Gastrocnemius medialis (tissue), 4 donors: ENCODE results near the gene KHK. TPM values are rescaled to one million over a fixed set of nuclear protein-coding genes. Genes with fewer than 3 reads are reported as not detected.

ENCODE experiments used
- ATAC-seq, 2 donors: fragments of 150-250 bp; one replicate each; pipeline ENCODE4 v1.9.1; 2016
- DNase-seq, 2 donors: peaks; one replicate each; pipeline ENCODE4 v3.0.0-alpha.2; 2019
- H3K27ac ChIP-seq, 4 donors: fragments of 200-600 bp; sonication (generic); 1 replicate in 1 of 4; 2 replicates in 3 of 4; pipeline ENCODE4 v1.5.1; 2016 to 2018; ENCODE audit warnings: mild to moderate bottlenecking in 2 of 4, moderate library complexity in 1 of 4
- H3K27me3 ChIP-seq, 3 donors: fragments of 200-600 bp; sonication (generic) in 2 of 3; 1 replicate in 1 of 3; 2 replicates in 2 of 3; pipeline versions ENCODE4 v1.5.1 to v1.6.0; 2016 to 2019; ENCODE audit warnings: mild to moderate bottlenecking in 1 of 3, moderate library complexity in 1 of 3
- H3K36me3 ChIP-seq, 2 donors: fragments of 200-600 bp; sonication (generic) in 1 of 2; one replicate each; pipeline ENCODE4 v1.5.1; 2017 to 2018
- H3K4me1 ChIP-seq, 2 donors: fragments of 200-600 bp; sonication (generic) in 1 of 2; one replicate each; pipeline ENCODE4 v1.5.1; 2016 to 2017; ENCODE audit warnings: mild to moderate bottlenecking in 2 of 2
- H3K4me3 ChIP-seq, 4 donors: fragments of 200-600 bp; sonication (generic) in 3 of 4; 1 replicate in 1 of 4; 2 replicates in 3 of 4; pipeline ENCODE4 v1.5.1; 2016 to 2019; ENCODE audit warnings: mild to moderate bottlenecking in 2 of 4
- H3K9me3 ChIP-seq, 3 donors: fragments of 200-600 bp; sonication (generic) in 2 of 3; 1 replicate in 1 of 3; 2 replicates in 2 of 3; pipeline ENCODE4 v1.5.1; 2016 to 2019
- POLR2A ChIP-seq, 2 donors: fragments of 450-650 bp; IDR thresholded peaks; one replicate each; pipeline ENCODE4 v1.6.1; 2017; ENCODE audit warnings: antibody characterized with exemption in 2 of 2, mild to moderate bottlenecking in 2 of 2, moderate library complexity in 2 of 2
- in situ Hi-C, 4 donors: fragments of 200-750 bp; cut with MboI; loops; one replicate each; pipeline versions ENCODE4 v1.15.0 to v1.8.0; 2017; ENCODE audit warnings: low sequenced_read_pairs in 4 of 4
- intact Hi-C: fragments of 100-400 bp; cut with DNase I; formaldehyde crosslinking; loops from one replicate; pipeline ENCODE4 v1.15.1; 2023; ENCODE audit warnings: low total_unique reads
- total RNA-seq, 4 donors: library from RNA; depleted of rRNA; stranded (reverse); fragments of >200 nt; gene quantifications; one replicate each; pipeline versions ENCODE4 v1.1.0 to v1.2.3, GENCODE V29; 2016
- TF ChIP-seq, protein P1 (sequence below), 5 experiments: fragments of 450-650 bp in 3 of 5; fragments of 200-600 bp in 2 of 5; sonication (generic) in 2 of 5; IDR thresholded peaks in 4 of 5; conservative IDR thresholded peaks in 1 of 5; 1 replicate in 4 of 5; 2 replicates in 1 of 5; pipeline ENCODE4 v1.5.1; 2016 to 2019; ENCODE audit warnings: antibody characterized with exemption in 5 of 5, mild to moderate bottlenecking in 3 of 5, moderate library complexity in 3 of 5

Gene KHK
- total RNA-seq, 4 donors from 2014 or later, result 0.91 to 5.4 (median 1.3) TPM; not detected in 1

DNA sequence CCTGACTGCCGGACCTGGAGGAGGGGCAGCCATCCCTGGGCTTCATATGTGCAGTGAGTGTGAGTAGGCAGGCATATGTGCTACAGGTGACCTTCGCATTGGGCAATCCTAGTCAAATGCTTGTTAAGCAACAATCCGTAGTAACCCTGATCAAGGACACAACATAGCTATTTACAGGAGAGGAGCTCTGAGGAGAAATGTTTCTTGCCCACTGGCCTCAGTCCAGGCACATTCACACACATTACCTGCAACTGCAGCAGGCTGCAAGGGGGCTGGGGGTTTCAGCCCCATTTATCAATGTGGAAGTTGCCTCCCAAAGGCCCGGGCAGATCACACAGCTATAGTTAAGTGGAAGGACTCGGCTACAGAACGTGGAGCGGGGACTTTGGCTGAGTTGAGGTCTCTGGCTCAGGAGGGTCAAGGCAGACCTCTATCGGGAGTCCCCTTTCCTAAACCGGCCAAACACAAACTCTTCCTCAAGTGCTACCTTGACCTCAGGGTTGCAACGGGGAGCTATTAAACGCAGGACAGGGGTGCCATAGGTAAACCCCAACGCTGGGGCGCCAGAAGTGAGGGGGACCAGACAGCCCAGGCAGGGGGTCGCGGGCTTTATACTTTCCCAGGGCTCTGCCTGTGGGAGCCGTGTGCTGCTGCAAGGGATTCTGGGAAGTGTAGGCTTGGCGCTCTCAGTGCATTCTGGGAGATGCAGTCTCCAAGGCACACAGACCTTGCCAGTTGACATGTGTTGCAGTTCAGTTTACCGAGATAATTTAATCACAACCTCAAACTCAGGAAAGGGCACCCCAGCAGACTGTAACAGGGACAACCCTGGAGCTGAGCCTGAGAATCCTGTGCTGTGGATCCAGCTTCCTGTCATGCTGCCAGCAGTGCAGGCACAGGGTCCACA is 9.4 kb downstream of the KHK start:
- H3K36me3 ChIP-seq, result no peaks in the 10 kb centered on the region
- peaks cover 5 to 8% of the 10 kb centered on the region in 2 donors for H3K4me1 ChIP-seq
- H3K27me3 ChIP-seq, result no peaks in the 10 kb centered on the region
- TF ChIP-seq POLR2A (IDR thresholded peaks at IDR 0.05), result no peak
- TF ChIP-seq, protein P1, sequence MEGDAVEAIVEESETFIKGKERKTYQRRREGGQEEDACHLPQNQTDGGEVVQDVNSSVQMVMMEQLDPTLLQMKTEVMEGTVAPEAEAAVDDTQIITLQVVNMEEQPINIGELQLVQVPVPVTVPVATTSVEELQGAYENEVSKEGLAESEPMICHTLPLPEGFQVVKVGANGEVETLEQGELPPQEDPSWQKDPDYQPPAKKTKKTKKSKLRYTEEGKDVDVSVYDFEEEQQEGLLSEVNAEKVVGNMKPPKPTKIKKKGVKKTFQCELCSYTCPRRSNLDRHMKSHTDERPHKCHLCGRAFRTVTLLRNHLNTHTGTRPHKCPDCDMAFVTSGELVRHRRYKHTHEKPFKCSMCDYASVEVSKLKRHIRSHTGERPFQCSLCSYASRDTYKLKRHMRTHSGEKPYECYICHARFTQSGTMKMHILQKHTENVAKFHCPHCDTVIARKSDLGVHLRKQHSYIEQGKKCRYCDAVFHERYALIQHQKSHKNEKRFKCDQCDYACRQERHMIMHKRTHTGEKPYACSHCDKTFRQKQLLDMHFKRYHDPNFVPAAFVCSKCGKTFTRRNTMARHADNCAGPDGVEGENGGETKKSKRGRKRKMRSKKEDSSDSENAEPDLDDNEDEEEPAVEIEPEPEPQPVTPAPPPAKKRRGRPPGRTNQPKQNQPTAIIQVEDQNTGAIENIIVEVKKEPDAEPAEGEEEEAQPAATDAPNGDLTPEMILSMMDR (IDR thresholded peaks at IDR 0.05 in 4 of 5, conservative IDR thresholded peaks at IDR 0.05 in 1 of 5), result no peak
- DNase-seq (peak; percentile 50 to 72), ATAC-seq (peak; percentile 86 to 93)
- intact Hi-C loops, result no loop called here
- no peaks in the 10 kb centered on the region for H3K9me3 ChIP-seq
- in situ Hi-C loops, result loop anchor here in 2 of 4 donors (5.0 to 10.0 kb wide), 2 partner anchors 96 to 189 kb away; partner anchors contain the start of gene TRIM54 (in 2 of the 2)
- peak overlapping the region; percentile 69 to 78 (median 71) for H3K27ac ChIP-seq
- H3K4me3 ChIP-seq, result peak overlapping the region; percentile 41 to 59 (median 54)

DNA sequence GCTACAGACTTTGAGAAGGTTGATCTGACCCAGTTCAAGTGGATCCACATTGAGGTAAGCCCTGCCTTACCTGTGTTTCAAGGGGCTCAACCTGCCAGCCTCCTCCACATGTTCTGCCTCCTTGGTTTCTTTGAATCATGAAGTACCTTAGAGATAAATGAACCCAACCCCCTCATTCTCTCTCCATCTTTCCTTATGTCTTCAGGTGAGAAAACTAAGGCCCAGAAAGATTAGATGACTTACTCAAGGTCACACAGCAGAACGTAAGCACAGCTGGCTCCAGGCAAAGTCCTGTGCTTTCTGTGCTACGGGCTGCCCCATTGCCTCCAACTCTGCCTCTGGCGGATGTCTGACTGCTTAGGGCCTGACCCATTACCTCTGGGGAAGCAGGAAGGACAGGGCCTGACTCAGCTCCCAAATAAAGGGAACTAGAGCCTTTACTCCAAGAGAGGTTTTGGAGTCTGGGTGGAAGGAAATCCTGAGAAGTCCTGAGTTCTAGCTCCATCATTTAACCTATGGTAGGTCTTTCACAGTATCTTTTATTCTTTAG is 10.3 kb downstream of the KHK start:
- H3K4me3 ChIP-seq, result no peak overlapping the region
- TF ChIP-seq, protein P1 (IDR thresholded peaks at IDR 0.05 in 4 of 5, conservative IDR thresholded peaks at IDR 0.05 in 1 of 5), result no peak
- peaks cover 5 to 8% of the 10 kb centered on the region in 2 donors for H3K4me1 ChIP-seq
- intact Hi-C loops (no loop called here), in situ Hi-C loops (loop anchor here in 2 of 4 donors (5.0 to 10.0 kb wide), 2 partner anchors 95 to 188 kb away; partner anchors contain the start of gene TRIM54 (in 2 of the 2))
- no peak for ATAC-seq
- H3K27me3 ChIP-seq, result no peaks in the 10 kb centered on the region
- H3K27ac ChIP-seq, result peak overlapping the region; percentile 69 to 78 (median 71)
- H3K9me3 ChIP-seq, result no peaks in the 10 kb centered on the region
- no peaks in the 10 kb centered on the region for H3K36me3 ChIP-seq
- no peak for DNase-seq

GRCh38 chr2:27097341-27097740 is 10.8 kb downstream of the KHK start:
- TF ChIP-seq POLR2A (IDR thresholded peaks at IDR 0.05), result no peak
- TF ChIP-seq, protein P1 (IDR thresholded peaks at IDR 0.05 in 4 of 5, conservative IDR thresholded peaks at IDR 0.05 in 1 of 5), result no peak
- in situ Hi-C loops, result loop anchor here in 2 of 4 donors (5.0 to 10.0 kb wide), 2 partner anchors 95 to 187 kb away; partner anchors contain the start of gene TRIM54 (in 2 of the 2)
- no peak for DNase-seq

GRCh38 chr2:27099334-27099955 is 12.9 kb downstream of the KHK start:
- TF ChIP-seq POLR2A (IDR thresholded peaks at IDR 0.05), result no peak
- TF ChIP-seq, protein P1 (IDR thresholded peaks at IDR 0.05 in 4 of 5, conservative IDR thresholded peaks at IDR 0.05 in 1 of 5), result no peak
- intact Hi-C loops, result no loop called here
- in situ Hi-C loops, result loop anchor here in 2 of 4 donors (5.0 to 10.0 kb wide), 2 partner anchors 93 to 185 kb away; partner anchors contain the start of gene TRIM54 (in 2 of the 2)
- ATAC-seq (no peak), DNase-seq (no peak)
- Histone ChIP-seq H3K4me3 (no peak overlapping the region), H3K4me1 (peaks cover 5 to 8% of the 10 kb centered on the region in 2 donors), H3K27ac (no peak overlapping the region), H3K36me3 (no peaks in the 10 kb centered on the region), H3K27me3 (no peaks in the 10 kb centered on the region), H3K9me3 (no peaks in the 10 kb centered on the region)

More at GRCh38 chr2:27097341-27097740, 10.8 kb downstream of the KHK start:
- ATAC-seq, result no peak
- Histone ChIP-seq H3K9me3 (no peaks in the 10 kb centered on the region), H3K27ac (no peak overlapping the region), H3K27me3 (no peaks in the 10 kb centered on the region), H3K4me1 (peaks cover 5 to 8% of the 10 kb centered on the region in 2 donors), H3K36me3 (no peaks in the 10 kb centered on the region), H3K4me3 (no peak overlapping the region)
- intact Hi-C loops, result no loop called here
